ENCODE results near the gene ANKIB1. TPM values are rescaled to one million over a fixed set of nuclear protein-coding genes. Genes with fewer than 3 reads are reported as not detected.

The ANKIB1 gene
- total and polyA plus RNA-seq, 4 donors: 42.2 to 81.6 (median 67.4) TPM

DNA sequence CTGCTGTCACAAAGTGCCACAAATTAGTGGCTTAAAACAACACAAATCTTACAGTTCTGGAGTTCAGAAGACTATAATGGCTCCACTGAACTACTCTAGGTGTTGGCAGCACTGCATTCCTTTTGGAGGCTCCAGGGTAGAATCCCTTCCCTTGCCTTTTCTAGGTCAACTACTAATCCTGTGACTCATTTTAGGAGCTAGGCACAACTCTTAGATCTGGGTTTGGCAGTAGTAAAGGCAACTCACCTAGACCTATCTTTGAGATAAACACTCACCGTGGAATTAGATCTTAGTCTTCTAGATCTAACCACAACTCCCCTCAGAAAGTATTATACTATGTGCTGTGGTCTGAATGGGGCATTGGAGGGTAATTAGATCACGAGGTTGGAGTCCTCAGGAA, 60.4 kb downstream of the ANKIB1 start:
- no peak overlapping the region for H3K4me3 ChIP-seq (ENCODE audit: low read depth, low read length)
- no peaks in the 10 kb centered on the region for H3K4me1 ChIP-seq (ENCODE audit: control insufficient read depth, insufficient read depth, low read length)
- H3K9me3 ChIP-seq (ENCODE audit: control insufficient read depth, insufficient read depth, low read length): no peaks in the 10 kb centered on the region
- H3K27ac ChIP-seq (ENCODE audit: low read depth, low read length): no peak overlapping the region
- H3K36me3 ChIP-seq (ENCODE audit: control insufficient read depth, insufficient read depth, low read length): no peaks in the 10 kb centered on the region
- DNase-seq (ENCODE audit: low read depth in 4 of 6, low spot score in 6 of 6): no peak
- WGBS (ENCODE audit: insufficient coverage): no CpG with 5 or more reads among the region's 2 CpGs
- no peaks in the 10 kb centered on the region for H3K27me3 ChIP-seq (ENCODE audit: control insufficient read depth, insufficient read depth, low read length)

DNA sequence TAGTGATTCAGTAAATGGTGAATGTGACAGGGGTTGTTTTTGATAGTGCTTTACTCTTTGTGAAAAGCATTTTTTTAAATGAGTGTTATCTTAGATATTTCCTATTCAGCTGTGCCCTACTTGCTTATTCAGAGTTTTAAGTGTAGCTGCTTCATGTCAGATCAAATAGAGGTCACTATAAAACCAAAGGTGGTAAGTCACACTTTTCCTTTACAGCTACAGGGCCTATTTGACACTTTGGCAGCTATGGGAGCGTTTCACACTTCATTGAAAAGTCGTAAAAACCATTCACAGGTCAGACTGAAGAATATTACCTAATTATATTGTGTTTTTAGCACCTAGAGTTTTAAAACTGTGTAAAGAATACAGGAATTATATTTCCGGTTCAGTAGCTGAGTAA, 67.3 kb downstream of the ANKIB1 start:
- no peaks in the 10 kb centered on the region for H3K9me3 ChIP-seq (ENCODE audit: control insufficient read depth, insufficient read depth, low read length)
- peak in 1 of 6 donors; percentile 16 for DNase-seq (ENCODE audit: low read depth in 4 of 6, low spot score in 6 of 6)
- H3K36me3 ChIP-seq (ENCODE audit: control insufficient read depth, insufficient read depth, low read length): no peaks in the 10 kb centered on the region
- H3K27ac ChIP-seq (ENCODE audit: low read depth, low read length): no peak overlapping the region
- WGBS (ENCODE audit: insufficient coverage): no CpG with 5 or more reads among the region's 3 CpGs
- no peaks in the 10 kb centered on the region for H3K4me1 ChIP-seq (ENCODE audit: control insufficient read depth, insufficient read depth, low read length)
- no peak overlapping the region for H3K4me3 ChIP-seq (ENCODE audit: low read depth, low read length)
- H3K27me3 ChIP-seq (ENCODE audit: control insufficient read depth, insufficient read depth, low read length): no peaks in the 10 kb centered on the region

- no peaks in the 10 kb centered on the region for H3K27me3 ChIP-seq (ENCODE audit: control insufficient read depth, insufficient read depth, low read length)
- no peak overlapping the region for H3K27ac ChIP-seq (ENCODE audit: low read depth, low read length)
- H3K9me3 ChIP-seq (ENCODE audit: control insufficient read depth, insufficient read depth, low read length): no peaks in the 10 kb centered on the region
- H3K36me3 ChIP-seq (ENCODE audit: control insufficient read depth, insufficient read depth, low read length): peaks cover 5% of the 10 kb centered on the region
- H3K4me3 ChIP-seq (ENCODE audit: low read depth, low read length): no peak overlapping the region
- no CpG with 5 or more reads among the region's 3 CpGs for WGBS (ENCODE audit: insufficient coverage)
- H3K4me1 ChIP-seq (ENCODE audit: control insufficient read depth, insufficient read depth, low read length): no peaks in the 10 kb centered on the region
- DNase-seq (ENCODE audit: low read depth in 4 of 6, low spot score in 6 of 6): no peak
Measured at GRCh38 chr7:92319243-92319642, 73.5 kb downstream of the ANKIB1 start.

GRCh38 chr7:92325173-92325572, 79.4 kb downstream of the ANKIB1 start:
- WGBS (ENCODE audit: insufficient coverage): 50% methylated on average over 1 of the region's 1 CpG
- H3K9me3 ChIP-seq (ENCODE audit: control insufficient read depth, insufficient read depth, low read length): no peaks in the 10 kb centered on the region
- DNase-seq (ENCODE audit: low read depth in 4 of 6, low spot score in 6 of 6): no peak
- no peaks in the 10 kb centered on the region for H3K4me1 ChIP-seq (ENCODE audit: control insufficient read depth, insufficient read depth, low read length)
- no peak overlapping the region for H3K4me3 ChIP-seq (ENCODE audit: low read depth, low read length)
- peaks cover 7% of the 10 kb centered on the region for H3K36me3 ChIP-seq (ENCODE audit: control insufficient read depth, insufficient read depth, low read length)
- H3K27me3 ChIP-seq (ENCODE audit: control insufficient read depth, insufficient read depth, low read length): no peaks in the 10 kb centered on the region
- no peak overlapping the region for H3K27ac ChIP-seq (ENCODE audit: low read depth, low read length)

- peak in 1 of 6 donors; percentile 83 for DNase-seq (ENCODE audit: low read depth in 4 of 6, low spot score in 6 of 6)
- Histone ChIP-seq H3K27me3 (ENCODE audit: control insufficient read depth, insufficient read depth, low read length) (no peaks in the 10 kb centered on the region), H3K9me3 (ENCODE audit: control insufficient read depth, insufficient read depth, low read length) (no peaks in the 10 kb centered on the region), H3K27ac (ENCODE audit: low read depth, low read length) (no peak overlapping the region), H3K4me3 (ENCODE audit: low read depth, low read length) (no peak overlapping the region), H3K4me1 (ENCODE audit: control insufficient read depth, insufficient read depth, low read length) (no peaks in the 10 kb centered on the region), H3K36me3 (ENCODE audit: control insufficient read depth, insufficient read depth, low read length) (peaks cover 7% of the 10 kb centered on the region)
- WGBS (ENCODE audit: insufficient coverage): no CpG with 5 or more reads among the region's 2 CpGs
Measured at GRCh38 chr7:92325858-92326257, 80.1 kb downstream of the ANKIB1 start.

DNA sequence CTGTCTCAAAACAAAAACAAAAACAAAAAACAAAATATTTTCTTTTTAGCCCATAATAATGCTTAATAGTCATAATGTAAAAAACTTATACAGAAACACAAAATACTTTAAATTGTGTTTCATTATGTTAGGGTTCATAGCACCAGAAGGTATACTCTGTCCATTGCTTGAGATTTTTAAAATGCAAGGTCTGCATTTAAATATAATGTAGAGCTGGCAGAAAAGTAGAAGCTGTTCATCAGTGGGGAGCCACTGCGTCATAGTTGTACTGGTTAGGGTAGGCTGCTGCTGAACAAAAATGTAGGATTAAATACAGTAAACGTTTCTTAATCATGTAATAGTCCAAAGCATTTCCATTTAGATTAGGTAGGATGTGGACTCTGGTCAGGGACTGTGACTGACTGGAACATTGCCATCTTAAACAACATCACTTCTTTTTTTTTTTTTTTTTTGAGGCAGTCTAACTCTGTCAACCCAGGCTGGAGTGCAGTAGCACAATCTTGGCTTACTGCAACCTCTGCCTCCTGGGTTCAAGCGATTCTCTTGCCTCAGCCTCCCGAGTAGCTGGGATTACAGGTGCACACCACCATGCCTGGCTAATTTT, 85.2 kb downstream of the ANKIB1 start:
- 100% methylated on average over 1 of the region's 4 CpGs for WGBS (ENCODE audit: insufficient coverage)
- H3K4me1 ChIP-seq (ENCODE audit: control insufficient read depth, insufficient read depth, low read length): no peaks in the 10 kb centered on the region
- no peaks in the 10 kb centered on the region for H3K9me3 ChIP-seq (ENCODE audit: control insufficient read depth, insufficient read depth, low read length)
- no peaks in the 10 kb centered on the region for H3K27me3 ChIP-seq (ENCODE audit: control insufficient read depth, insufficient read depth, low read length)
- H3K27ac ChIP-seq (ENCODE audit: low read depth, low read length): no peak overlapping the region
- H3K4me3 ChIP-seq (ENCODE audit: low read depth, low read length): no peak overlapping the region
- peaks cover 7% of the 10 kb centered on the region for H3K36me3 ChIP-seq (ENCODE audit: control insufficient read depth, insufficient read depth, low read length)
- DNase-seq (ENCODE audit: low read depth in 4 of 6, low spot score in 6 of 6): no peak

DNA sequence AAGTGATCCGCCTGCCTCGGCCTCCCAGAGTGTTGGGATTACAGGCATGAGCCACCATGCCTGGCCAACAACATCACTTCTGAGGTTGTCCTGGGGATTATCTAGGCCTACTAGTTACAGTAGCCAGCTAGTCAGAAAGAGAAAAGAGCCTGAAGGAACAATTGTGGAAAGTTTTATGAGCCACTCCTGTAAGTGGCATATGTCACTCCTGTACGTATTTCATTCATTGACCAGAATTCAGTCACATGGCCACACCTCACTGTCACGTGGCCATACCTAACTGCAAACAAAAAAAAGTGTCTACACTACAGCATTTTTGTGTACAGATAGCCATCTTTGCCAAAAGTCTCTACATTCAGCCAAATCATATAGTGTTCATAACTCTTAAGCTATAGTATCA, 85.7 kb downstream of the ANKIB1 start:
- no peak overlapping the region for H3K4me3 ChIP-seq (ENCODE audit: low read depth, low read length)
- no peak for DNase-seq (ENCODE audit: low read depth in 4 of 6, low spot score in 6 of 6)
- no peaks in the 10 kb centered on the region for H3K4me1 ChIP-seq (ENCODE audit: control insufficient read depth, insufficient read depth, low read length)
- WGBS (ENCODE audit: insufficient coverage): 100% methylated on average over 3 of the region's 4 CpGs
- peaks cover 7% of the 10 kb centered on the region for H3K36me3 ChIP-seq (ENCODE audit: control insufficient read depth, insufficient read depth, low read length)
- no peak overlapping the region for H3K27ac ChIP-seq (ENCODE audit: low read depth, low read length)
- no peaks in the 10 kb centered on the region for H3K9me3 ChIP-seq (ENCODE audit: control insufficient read depth, insufficient read depth, low read length)
- no peaks in the 10 kb centered on the region for H3K27me3 ChIP-seq (ENCODE audit: control insufficient read depth, insufficient read depth, low read length)

DNA sequence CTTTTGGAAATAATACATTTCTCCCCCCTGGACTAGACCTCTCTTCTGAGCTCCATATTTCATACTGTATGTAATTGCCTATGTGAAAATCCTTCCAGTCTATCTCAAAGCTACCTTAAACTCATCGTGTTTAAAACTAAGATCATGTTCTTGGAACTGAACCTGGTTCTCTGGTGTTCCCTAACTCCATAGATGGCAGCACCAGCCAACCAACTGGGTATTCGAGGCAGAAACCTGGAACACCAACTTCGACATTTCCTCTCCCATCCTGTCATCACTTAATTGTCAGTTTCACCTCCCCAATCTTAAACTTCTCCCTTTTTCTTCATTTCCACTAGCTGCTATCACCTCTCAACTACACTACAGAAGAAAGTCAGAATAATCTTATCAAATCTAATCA, 87.0 kb downstream of the ANKIB1 start:
- H3K4me3 ChIP-seq (ENCODE audit: low read depth, low read length): no peak overlapping the region
- H3K36me3 ChIP-seq (ENCODE audit: control insufficient read depth, insufficient read depth, low read length): peaks cover 7% of the 10 kb centered on the region
- H3K4me1 ChIP-seq (ENCODE audit: control insufficient read depth, insufficient read depth, low read length): no peaks in the 10 kb centered on the region
- no peak overlapping the region for H3K27ac ChIP-seq (ENCODE audit: low read depth, low read length)
- H3K9me3 ChIP-seq (ENCODE audit: control insufficient read depth, insufficient read depth, low read length): no peaks in the 10 kb centered on the region
- no peak for DNase-seq (ENCODE audit: low read depth in 4 of 6, low spot score in 6 of 6)
- WGBS (ENCODE audit: insufficient coverage): 89% methylated on average over 3 of the region's 3 CpGs
- H3K27me3 ChIP-seq (ENCODE audit: control insufficient read depth, insufficient read depth, low read length): no peaks in the 10 kb centered on the region

DNA sequence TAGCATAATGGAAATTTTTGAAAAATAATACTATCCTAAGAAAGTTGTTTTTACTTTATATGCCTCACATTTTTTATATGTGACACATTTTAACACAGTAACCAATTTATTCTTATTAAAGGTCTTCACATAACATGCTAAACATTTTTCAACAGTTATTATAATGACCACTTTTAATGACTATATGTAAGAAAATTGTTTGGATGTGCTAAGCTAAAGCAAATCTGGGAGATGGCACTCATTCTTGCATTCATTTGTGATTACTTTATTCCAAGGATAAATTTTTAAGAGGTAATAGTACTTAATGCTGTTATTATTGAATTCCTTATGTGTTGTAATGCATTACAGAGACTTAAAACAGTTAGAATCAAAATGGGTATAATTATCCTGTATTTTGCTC, 88.1 kb downstream of the ANKIB1 start:
- no peaks in the 10 kb centered on the region for H3K9me3 ChIP-seq (ENCODE audit: control insufficient read depth, insufficient read depth, low read length)
- H3K27ac ChIP-seq (ENCODE audit: low read depth, low read length): no peak overlapping the region
- DNase-seq (ENCODE audit: low read depth in 4 of 6, low spot score in 6 of 6): no peak

GRCh38 chr7:92335574-92335973, 89.8 kb downstream of the ANKIB1 start:
- Histone ChIP-seq H3K9me3 (ENCODE audit: control insufficient read depth, insufficient read depth, low read length) (no peaks in the 10 kb centered on the region), H3K4me3 (ENCODE audit: low read depth, low read length) (no peak overlapping the region), H3K27me3 (ENCODE audit: control insufficient read depth, insufficient read depth, low read length) (no peaks in the 10 kb centered on the region), H3K36me3 (ENCODE audit: control insufficient read depth, insufficient read depth, low read length) (no peaks in the 10 kb centered on the region), H3K27ac (ENCODE audit: low read depth, low read length) (no peak overlapping the region), H3K4me1 (ENCODE audit: control insufficient read depth, insufficient read depth, low read length) (no peaks in the 10 kb centered on the region)
- no peak for DNase-seq (ENCODE audit: low read depth in 4 of 6, low spot score in 6 of 6)

More for the DNA sequence above, 88.1 kb downstream of the ANKIB1 start:
- H3K4me1 ChIP-seq (ENCODE audit: control insufficient read depth, insufficient read depth, low read length): no peaks in the 10 kb centered on the region
- no peaks in the 10 kb centered on the region for H3K27me3 ChIP-seq (ENCODE audit: control insufficient read depth, insufficient read depth, low read length)
- peaks cover 7% of the 10 kb centered on the region for H3K36me3 ChIP-seq (ENCODE audit: control insufficient read depth, insufficient read depth, low read length)
- H3K4me3 ChIP-seq (ENCODE audit: low read depth, low read length): no peak overlapping the region

Measured in spinal cord (tissue), 10 donors.